Fibroblast of upper back skin (primary cell): ENCODE data around the gene TRMT112.

Source experiments
- DNase-seq: peaks from one replicate; pipeline ENCODE4 v3.0.0-alpha.2; 2013

The TRMT112 gene

GRCh38 chr11:64290352-64291261, 26.8 kb downstream of the TRMT112 start:
- DNase-seq: no peak

- DNase-seq: no peak
These were observed 28.3 kb downstream of the TRMT112 start for GRCh38 chr11:64289002-64289564.

GRCh38 chr11:64288353-64288750, 29.0 kb downstream of the TRMT112 start:
- DNase-seq: no peak

GRCh38 chr11:64287676-64288352, 29.5 kb downstream of the TRMT112 start:
- DNase-seq: no peak

GRCh38 chr11:64286801-64287159, 30.6 kb downstream of the TRMT112 start:
- DNase-seq: no peak

- DNase-seq: no peak
These were observed 31.2 kb downstream of the TRMT112 start for GRCh38 chr11:64285885-64286800.

GRCh38 chr11:64284962-64285884, 32.1 kb downstream of the TRMT112 start, which contains the start of gene GPR137:
Gene GPR137 (plus strand): TSS chr11:64285848. CDS start chr11:64286525, 677 bp downstream.
- DNase-seq: peak; percentile 64

- peak; percentile 90 for DNase-seq
These were observed 33.1 kb downstream of the TRMT112 start, which contains the start of gene BAD for GRCh38 chr11:64284048-64284961. Gene BAD (minus strand): TSS chr11:64284665. CDS start chr11:64284368, 297 bp downstream.

GRCh38 chr11:64283092-64283491, 34.3 kb downstream of the TRMT112 start:
- DNase-seq: no peak

- DNase-seq: no peak
These were observed 35.2 kb downstream of the TRMT112 start for GRCh38 chr11:64281957-64282770.

- DNase-seq: no peak
These were observed 38.7 kb downstream of the TRMT112 start for GRCh38 chr11:64278576-64279190.

GRCh38 chr11:64276653-64277431, 40.5 kb downstream of the TRMT112 start:
- no peak for DNase-seq

GRCh38 chr11:64275841-64276240, 41.5 kb downstream of the TRMT112 start:
- DNase-seq: no peak

- DNase-seq: no peak
These were observed 42.1 kb downstream of the TRMT112 start for GRCh38 chr11:64275031-64275800.

- DNase-seq: peak; percentile 100
These were observed 47.7 kb downstream of the TRMT112 start for GRCh38 chr11:64269540-64270220.

GRCh38 chr11:64268893-64269539, 48.3 kb downstream of the TRMT112 start:
- peak; percentile 13 for DNase-seq
